ENCODE data around the gene FEZF1.

Gene FEZF1

GRCh38 chr7:122305475-122306319 lies 1.1 kb upstream of the FEZF1 start:
- no peak for TF ChIP-seq CTCF (IDR thresholded peaks at IDR 0.05)

DNA sequence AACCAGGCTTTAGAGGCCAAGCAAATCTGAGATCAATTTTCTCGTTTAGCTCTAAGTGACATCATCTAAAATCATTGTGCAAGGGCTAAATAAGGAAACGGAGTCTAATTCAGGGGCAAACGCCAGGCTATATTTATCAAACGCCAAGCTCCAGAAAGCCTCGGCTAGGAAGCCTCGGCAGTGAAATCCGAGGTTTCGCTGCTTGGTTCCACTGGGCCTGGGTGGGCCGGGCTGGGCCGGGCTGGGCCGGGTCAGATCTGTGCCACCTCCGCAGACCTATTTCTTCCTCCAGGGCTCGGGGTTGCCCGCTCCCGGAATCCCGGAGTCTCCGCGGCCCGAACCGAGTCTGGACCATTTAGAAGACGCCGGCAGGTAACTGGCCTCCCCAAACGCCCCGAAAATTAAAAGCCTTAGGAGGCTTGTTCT lies 459 bp upstream of the FEZF1 start:
- TF ChIP-seq CTCF (IDR thresholded peaks at IDR 0.05) = no peak

DNA sequence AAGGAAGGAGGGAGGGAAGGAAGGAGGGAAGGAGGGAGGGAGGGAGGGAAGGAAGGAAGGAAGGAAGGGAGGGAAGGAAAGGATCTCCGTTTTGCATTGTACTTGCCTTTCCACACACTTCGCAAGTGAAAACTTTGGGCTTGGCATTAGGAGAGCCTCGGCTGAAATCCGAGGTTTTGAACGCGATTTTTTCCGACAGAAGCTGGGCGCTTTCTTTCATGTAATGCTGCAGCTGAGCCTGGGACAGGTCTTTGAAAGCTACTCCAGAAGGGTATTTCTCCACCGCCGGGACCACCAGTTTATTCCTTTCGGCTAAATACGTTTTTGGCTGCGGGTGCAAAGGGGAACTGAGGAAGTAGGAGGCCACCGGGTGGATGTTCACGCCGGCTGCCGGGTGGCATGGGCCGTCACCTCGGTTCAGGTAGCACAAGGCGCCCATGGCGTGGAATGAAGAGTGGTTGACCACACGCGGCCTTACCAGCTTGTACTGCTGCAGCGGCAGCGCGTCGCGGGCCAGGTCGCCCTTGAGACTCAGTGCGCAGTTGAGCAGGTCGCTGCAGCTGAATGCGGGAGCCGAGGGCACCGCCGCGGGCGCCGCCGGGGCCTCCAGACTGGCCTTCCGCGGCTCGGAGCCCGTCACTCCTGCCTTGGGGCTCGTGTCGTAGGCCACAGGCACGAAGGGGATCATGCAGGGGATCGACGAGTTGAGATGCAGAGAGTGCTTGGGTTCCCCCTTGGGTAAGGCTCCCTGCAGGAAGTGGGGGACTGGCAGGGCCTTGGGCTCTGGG lies 825 bp downstream of the FEZF1 start:
- TF ChIP-seq CTCF (IDR thresholded peaks at IDR 0.05) = no peak

DNA sequence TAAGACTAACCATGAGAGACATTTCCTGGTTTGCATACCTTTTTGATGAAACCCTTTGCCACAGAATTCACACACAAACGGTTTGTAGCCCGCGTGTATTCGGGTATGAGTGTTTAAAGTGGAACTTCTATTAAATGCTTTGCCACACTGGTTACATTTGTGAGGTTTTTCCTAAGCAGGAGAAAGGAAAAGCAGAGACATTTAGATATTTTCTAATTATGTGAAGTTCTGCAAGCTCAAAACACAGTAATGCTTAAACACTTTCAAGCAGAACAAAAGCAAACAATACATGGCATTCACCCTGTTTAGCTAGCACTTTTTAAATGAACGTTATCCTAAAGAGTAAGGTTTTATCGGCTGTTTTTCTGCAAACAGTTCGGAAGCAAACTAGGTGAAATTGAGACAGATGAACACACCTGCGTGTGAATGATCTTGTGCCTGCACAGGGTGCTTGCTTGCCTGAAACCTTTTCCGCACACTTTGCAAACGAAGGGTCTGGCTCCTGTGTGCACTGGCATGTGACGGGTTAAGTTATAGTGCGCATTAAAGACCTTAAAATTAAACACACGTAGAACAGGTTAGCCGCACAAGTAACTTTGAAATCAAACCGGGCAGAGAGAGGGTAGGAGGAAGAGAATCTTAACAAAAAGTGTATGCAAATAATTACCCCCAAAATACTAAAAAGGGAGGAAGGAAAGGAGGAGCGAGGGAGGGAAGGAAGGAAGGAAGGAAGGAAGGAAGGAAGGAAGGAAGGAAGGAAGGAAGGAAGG lies 1.6 kb downstream of the FEZF1 start:
- TF ChIP-seq CTCF (IDR thresholded peaks at IDR 0.05) = no peak

- TF ChIP-seq CTCF (IDR thresholded peaks at IDR 0.05) = no peak
These were observed 2.4 kb downstream of the FEZF1 start for GRCh38 chr7:122301858-122302760.

GRCh38 chr7:122300956-122301833 lies 3.4 kb downstream of the FEZF1 start:
- no peak for TF ChIP-seq CTCF (IDR thresholded peaks at IDR 0.05)

Measured in LNCAP (cell line).